Islet of Langerhans (tissue), 1 donor: ENCODE data around the gene LOXL4.

Experiments
- FAIRE-seq: peaks from one replicate; lab custom pipeline; 2011; peaks lifted over from hg19 to GRCh38; lab: Jason Lieb, UNC

LOXL4 gene

DNA sequence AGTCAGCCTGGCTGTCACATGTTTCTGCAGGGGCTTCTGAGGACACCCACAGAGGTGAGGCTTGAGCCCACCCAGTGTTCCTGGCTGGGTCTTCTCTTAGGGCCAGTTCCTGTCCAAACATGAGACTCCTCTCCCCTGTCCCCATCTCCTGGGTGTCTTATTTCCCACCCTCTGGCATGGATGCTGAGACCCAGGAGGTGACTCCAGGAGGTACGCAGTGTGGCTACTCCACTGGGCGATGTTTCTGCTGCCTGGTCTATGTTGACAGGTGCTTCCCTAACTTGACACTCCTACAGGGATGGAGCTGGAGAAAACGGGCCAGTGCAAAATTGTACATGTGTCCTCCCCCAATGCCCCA, 26.3 kb upstream of the LOXL4 start:
- no peak for FAIRE-seq

DNA sequence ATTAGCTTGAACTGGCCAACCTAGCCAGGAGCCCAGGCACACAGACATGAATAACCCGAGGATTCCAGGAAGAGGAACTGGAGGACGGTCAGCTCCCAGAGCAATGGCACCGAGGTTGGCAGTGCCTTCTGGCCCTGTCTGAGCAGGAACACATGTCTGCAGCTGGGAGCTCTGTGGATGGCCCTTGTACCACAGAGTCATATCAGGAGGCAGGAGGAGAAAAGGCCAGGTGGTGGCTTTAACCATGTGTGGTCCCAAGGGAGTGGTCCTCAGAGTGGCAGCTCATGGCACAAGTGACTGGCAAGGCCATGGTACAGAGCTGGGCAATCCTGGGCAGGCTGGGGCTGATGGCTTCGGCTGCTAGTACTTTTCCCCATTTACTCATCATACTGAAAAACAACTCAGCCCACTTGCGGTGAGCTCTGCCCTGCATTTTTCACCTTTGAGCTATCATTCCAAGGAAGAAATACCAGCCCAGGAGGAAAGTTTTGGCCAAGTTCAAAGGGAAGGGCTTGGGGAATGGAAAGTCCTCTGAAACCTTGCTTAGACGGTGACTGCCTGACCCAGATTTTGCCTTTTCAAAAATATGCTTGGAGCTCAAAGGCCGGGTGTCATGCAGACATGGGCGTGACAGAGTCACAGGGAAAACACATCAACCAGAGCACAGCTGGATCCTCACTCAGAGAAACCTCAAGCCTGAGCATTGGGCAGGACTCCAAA, 25.7 kb upstream of the LOXL4 start:
- FAIRE-seq, result no peak

DNA sequence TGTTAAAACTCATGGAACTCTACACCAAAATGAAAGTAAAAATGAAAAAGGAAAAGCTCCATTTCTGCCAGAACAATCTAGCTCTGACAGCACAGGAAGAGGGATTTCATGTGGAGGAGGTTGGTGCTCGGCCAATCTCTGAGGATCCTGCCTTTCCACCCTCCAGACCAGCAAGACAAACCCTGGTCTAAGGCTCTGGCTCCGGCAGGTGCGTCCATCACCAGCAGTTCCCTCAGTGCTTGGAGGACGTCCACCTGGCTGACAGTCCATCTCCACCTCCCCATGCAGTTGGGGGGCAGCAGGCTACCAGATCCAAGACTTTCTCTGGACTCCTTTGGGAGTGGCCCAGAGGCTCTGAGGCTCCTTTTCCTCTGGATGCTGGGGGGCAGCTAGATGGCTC, 25.0 kb upstream of the LOXL4 start:
- no peak for FAIRE-seq

DNA sequence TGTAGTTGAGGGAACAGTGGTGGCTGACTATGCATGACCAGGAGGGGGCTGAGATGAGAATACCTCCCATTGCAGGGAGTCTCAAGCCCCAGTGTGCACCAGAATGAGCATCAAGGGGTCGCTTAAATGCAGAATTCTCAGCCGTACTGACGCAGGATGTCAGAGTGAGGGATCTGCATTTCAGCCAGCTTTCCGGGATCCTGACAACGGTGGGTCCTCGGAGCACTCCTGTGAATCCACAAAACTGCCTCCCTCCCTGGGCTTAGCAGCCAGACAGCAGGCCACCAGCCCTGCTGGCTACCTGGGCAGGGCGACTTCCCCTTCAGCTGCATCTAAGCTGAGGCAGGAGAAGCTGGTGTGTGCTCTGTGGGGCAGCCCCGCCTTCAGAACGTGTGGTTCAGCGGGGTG, 21.8 kb upstream of the LOXL4 start:
- no peak for FAIRE-seq

DNA sequence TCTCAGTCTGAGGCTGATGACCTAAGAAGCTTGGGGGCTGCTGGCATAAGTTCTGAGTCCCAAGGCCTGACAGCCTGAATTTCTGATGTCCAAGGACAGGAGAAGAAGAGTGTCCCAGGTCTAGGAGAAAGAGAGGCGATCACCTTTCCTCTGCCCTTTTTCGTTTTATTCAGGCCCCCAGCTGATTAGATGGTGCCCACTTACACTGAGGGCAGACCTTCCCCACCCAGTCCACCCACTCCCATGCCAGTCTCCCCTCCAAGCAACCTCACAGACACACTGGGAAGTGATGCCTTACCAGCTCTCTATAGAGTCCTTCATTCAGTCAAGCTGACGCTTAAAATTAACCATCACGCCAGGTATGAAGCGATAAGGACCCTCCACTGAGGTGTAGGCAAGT, 19.3 kb upstream of the LOXL4 start:
- FAIRE-seq, result no peak

DNA sequence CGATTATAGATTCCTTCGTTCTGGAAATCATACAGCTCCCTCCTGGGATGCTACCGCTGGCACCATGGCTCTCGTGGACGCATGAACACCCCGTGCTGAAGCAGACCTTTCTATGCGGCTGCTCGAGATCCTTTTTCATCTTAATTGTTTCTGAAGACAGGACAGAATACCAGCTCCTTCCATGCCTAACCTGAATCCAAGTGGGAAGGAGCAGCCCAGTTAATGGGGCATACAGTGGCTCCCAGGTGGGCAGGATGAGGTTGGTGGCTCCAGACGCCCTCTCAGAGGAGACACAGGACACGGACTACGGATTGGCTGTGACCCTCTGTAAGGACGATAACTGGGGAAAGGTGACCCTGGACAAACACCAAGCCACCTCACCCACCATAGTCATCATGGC, 18.4 kb upstream of the LOXL4 start:
- no peak for FAIRE-seq

DNA sequence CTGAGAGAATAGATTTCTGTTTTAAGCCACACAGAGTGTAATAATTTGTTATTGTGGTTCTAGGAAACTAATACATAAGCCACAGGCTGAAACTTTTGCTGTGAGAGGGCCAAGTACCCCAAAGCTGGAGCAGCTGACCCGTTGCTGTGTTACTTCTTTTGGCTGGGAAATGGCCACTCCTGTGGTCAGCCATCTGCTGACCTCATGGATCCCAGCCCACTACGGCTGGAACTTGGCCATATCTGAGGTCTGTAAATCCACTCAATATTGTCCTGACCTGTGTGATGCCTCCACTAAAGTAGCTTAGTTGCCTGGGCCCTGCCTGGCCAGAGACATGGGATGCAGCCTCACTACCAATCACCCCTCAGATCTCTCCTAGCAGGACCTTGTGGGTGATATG, 17.4 kb upstream of the LOXL4 start:
- no peak for FAIRE-seq

DNA sequence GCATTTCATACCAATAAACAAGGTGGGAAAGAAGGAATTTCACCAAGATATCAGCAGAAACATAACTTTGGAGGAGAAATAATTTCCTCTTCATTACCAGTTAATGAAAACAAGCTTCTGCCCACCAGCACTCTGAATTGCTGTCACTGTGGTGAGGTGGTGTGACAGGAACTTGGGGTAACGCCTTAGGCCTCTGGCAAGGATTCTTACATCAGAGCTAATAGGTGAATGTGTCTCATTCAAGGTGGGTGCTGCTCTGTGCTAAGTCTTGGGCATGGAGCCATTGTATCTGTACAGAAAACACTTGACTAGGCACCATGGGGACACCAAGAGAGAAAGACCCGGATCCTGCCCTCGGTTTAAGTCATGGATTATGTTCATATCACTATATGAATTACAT, 8.3 kb upstream of the LOXL4 start:
- no peak for FAIRE-seq

DNA sequence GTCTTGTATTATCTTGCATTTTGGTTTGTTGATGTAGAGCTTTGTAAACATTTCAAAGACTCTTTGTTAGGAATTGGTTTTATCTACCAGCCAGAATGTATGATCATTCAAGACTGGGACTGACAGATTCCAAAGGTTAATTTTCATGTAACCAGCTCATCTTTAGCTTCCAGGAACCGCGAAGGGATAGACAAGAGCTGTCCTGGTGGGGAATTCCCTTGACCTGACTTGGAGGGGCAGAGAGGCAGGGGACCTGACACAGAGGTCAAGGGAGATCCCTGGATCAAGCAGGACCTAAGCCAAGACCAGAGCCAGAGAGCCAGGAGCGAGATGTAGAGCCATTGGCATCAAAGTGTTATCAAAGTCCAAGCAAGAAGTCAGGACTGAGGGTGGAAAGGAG, 6.6 kb upstream of the LOXL4 start:
- FAIRE-seq, result no peak

DNA sequence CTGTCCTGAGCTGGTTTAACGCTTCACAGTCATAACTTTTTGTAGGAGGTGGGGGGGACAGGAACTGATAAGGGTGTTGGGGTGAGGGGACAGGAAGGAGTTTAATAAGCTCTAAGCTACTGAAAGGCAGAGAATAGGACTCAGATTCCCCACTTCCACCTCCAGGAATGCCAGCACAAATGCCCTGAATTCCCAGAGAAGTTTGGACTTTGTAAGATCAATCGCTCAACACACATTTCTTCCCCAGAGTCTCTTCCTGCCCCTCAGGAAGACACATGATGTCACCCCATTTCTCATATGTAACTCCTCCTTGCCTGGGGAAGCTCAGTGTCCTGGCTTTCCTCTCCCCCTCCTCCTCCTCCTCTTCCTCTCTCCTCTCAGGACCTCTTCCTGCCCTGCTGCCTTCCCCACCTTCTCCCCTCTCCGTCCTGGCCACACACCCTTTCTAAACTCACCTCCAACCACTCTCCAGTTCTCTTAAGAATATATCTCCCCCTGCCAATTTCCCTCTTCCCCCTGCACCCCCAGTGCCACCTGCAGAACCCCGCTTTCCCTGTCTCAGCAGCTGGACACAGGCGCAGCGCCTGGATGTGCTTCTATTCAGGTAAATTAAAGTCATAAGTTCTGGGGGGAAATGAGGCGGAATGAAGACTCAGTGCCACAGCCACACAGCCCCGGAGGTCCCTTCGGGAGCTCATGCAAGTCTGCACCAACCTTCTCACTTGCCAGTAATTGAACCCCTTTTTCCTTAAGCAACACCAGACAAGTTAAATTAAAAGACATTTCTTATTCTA, 5.3 kb upstream of the LOXL4 start:
- FAIRE-seq, result no peak

DNA sequence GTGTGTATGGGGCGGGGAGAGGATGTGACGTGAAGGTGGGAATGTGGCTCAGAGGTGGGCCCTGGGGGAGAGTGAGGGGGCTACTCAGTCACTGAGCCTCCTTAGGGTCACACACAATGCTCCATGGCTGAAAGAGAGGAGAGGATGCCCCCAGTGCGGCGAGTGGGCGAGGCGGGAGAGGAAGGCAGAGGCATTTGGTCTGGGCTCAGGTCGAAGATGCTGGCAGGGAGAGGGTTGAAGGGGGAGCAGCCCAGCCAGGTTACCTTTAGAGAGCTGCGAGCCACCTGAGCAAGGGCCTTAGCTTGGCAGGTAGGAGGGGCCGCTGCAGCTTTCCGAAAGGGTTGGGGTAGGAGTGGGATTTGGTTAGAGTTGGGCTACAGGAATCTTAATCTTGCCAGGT, 4.7 kb upstream of the LOXL4 start:
- no peak for FAIRE-seq

DNA sequence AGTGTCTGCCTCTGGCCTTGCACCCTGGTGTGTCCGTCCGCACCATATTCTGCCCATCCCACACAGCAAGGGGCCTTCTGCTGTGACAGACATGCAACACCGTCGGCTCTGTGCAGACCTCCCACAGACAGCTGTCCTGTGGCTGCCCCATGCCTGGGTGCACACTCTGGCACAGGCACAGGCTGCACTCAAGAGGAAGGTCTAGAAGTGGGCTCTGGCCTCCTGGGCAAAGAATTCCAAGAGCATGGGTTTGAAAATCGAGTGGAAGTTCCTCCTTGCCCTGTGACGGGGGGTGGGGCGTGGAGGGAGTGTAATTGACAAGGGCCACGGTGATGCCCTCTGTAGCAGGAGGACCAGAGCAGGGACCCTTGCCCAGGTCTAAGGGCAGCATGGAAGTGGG, 4.3 kb upstream of the LOXL4 start:
- no peak for FAIRE-seq

DNA sequence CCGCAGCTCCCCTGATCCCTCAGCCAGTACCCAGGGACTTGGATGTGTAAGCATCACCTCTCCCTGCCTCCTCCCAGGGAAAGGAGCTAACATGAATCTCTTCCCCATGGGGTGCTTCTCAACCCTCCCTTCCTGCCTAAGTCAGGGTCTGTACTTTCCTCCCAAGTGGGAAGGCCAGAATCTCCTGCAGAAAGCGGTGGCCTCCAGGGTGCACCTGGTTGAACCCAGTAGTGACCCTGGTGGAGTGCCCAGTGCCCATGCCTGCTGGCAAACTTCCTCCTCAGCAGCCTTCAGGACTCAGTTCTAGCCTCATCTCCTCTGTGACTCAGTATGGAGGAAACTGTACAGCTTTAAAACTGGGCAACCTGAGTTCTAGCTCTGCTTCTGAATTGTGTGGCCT, 2.8 kb upstream of the LOXL4 start:
- no peak for FAIRE-seq

DNA sequence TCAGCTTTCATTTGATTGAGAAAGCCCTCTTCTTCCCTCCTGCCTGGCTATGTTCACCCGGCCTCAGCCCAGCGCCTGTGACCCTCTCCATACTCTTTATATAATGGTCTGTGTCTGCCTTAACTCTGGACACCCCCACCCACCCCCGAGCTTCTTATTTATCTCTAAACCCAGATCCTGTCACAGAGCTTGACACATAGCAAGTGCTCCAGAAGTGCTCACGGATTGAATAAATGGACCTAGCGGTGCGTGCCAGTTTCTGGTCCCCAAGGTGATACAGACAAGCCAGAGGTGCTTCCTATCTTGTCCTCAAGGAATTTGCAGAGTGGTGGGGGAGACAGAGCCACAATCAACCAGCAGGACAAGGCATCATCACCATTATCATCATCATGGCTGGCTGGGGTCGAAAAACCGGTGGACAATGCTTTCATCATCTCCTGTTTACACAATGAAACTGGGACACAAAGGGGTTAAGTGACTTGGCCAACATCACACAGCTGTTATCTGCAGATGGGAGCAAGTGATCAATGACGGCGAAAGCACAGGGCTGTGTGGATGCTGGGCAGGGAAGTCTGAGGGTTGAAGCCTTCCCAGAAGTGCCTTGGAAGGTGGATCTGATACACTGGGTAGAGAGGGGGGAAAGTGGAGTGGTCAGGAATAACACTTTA, 2.2 kb upstream of the LOXL4 start:
- no peak for FAIRE-seq

DNA sequence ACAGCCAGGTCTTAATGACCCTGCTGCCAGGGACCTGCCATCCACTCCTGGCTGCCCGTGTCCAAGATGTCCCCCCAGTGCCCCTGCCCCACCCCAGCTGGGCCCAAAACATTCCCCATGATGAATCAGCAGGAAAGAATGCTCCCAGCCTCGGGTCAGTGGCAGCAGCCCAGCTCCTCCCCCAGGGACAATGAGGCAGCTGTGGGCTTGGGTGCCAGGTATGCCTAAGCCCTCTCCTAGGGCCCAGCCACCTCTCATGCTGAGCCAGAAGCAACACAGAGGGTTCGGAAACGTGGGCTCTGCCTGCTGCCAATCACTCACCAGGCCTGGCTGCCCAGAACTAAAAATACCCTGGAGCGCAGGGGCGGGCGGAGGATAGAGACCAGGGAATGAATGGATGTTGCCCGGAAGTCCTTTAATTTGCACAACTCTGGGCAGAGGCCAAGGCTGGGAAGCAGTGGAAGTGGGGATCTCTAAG, 1.5 kb upstream of the LOXL4 start:
- FAIRE-seq, result no peak

DNA sequence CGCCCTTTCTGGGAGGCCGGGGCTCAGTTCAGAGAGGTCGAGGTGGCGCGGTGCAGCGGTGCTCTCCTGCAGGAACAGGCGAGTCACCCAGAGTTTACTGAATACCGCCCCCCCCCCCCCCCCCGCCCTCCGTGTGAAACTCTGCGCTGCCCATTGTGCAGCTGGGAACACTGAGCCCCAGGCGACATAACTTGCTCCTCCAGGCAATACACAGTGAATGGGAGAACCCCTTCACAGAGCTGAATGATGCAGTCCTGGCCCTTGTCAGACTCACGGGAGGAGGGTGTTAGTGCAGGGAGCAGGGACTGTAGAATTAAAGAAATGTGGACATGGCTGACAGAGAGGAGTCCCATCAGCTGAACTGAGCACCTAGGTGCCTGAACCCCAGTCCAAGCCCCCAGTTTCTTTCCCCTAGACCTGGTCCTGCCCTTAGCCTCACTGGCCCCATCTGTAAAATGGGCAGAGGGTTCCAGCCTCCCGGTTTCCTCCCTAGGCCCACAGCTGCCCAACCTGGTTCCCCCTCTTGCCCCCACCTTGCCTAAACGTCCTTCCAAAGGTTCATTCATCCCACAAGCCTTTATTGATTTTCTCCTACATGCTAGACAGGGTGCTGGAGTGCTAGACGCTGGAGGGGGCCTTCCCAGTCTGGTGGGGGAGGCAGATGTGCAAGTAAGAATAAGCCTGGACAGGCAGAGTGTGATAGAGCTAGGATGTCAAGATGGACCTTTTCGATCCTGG, 869 bp upstream of the LOXL4 start:
- FAIRE-seq, result no peak

DNA sequence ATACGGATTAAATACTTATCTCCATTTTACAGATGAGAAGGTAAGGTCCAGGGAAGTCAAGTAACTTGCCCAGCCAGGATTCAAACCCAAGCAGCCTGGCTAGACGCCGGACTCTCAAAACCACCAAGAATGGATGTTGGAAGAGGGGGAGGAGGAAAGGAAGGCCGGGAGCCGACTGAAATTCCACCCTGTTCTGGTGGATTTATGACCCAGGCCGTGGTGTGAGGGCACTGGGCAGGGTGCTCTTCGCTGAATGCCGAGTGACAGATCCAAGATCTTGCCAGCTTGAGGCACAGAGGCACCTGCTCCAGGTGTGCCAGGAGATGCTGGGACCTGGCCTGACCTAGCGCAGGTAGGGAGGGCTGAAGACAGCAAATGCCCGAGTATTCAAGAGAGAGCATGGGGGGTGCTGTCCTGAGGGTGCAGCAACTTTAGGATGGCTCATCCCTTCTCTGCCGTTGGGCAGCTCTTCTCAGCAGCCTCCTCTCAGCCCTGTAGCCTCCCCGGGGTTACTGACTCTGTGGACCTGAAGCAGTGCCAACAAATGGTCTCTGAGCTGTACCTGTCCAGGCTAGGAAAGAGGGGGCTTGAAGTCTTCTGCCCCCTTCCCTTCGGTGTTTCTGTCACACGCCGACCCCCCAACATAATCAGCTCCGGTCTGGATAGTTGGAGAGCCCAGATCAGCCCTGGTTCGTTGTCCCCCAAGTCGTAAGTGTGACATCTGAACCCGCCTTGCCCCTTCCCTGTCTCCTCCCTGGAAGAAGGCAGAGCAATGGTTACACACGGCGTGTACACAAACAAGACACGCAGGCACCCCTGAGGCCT, 713 bp downstream of the LOXL4 start:
- FAIRE-seq, result no peak

DNA sequence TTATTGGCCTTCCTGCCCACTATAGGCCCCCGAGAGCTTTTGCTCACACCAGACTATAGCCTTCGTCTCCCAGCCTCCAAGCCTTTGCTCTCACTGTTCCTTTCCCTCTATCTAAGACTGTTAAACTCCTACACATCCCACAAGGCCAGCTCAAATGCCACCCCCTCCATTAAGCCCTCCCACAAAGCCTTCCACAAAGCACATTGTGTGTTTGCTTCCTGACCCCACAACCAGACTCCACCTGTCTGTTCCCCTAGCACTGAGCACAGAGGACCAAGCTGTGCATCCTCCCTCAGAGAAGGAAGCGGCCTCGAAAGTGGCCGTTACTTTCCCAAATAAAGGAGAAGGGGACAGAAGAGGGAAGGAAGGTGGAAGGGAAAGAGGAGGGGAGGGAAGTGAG, 1.3 kb downstream of the LOXL4 start:
- no peak for FAIRE-seq

DNA sequence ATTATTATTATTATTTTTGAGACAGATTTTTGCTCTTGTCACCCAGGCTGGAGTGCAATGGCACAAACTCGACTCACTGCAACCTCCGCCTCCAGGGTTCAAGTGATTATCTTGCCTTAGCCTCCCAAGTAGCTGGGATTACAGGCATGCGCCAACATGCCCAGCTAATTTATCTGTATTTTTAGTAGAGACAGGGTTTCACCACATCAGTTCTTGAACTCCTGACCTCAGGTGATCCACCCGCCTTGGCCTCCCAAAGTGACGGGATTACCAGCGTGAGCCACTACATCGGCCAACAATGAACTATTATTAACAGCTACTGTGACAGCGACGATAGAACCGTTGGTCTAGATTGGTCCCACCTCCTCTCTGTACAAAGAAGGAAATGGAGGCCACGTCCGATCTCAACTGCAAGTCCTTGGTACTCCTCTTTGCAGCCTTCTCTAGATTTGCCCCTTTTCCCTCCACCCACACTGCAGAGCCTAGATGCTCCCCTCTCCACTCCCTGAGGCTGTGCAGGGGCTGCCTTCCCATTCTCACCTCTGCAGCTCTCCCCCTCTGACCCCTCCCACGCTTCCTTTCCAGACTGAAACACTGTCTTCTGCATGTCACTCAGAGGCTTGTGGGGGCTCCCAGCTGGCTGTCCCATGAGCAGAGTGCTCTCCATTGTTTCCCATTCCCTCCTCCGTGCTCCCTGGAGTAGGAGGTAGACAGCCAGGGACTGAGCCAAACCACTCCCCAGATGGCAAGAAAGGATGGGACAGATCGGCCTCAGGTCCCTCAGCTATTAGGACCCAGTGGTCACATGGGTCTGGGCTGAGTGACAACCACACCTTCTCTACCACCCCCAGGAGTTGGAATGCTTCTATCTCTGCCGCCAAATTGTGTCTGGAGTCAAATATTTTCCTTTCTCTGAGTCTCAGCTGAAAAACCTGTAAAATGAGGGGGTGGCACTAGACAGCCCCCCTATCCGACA, 2.3 kb downstream of the LOXL4 start:
- FAIRE-seq, result no peak

DNA sequence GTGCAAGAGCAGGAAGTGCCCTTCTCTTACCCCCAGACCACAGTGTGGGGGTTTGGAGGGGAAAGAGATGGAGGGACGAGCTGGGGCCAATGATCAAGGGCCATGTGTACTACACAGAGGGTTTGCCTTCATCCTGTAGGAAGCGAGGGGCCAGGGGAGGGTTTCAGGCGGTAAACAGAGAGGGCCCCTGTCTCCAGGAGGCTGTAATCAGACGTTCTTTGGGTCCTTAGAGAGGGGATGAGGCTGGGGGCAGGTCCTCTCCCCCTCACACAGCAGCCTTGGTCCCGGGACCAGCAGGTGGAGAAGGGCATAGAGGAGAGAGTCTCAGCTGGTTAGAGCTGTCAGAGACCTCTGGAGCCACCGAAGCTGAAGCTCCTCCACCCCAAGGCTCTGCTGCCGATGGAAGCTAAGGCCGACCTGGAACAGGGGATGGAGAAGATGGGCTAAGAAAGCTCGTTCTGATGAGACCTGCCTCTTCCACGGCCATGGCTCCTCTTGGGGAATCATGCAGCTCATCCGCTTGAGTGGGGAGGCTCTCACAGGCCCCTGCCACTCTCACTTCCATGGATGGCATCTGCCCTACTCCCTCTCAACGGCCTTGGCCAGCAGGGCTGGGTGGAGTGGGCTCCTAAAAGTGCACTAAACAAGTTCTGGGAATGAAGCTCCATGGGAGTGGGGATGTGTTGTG, 3.5 kb downstream of the LOXL4 start:
- no peak for FAIRE-seq
